Measurements from ENCODE around the gene L1TD1. TPM values are rescaled to one million over a fixed set of nuclear protein-coding genes. Genes with fewer than 3 reads are reported as not detected.

Gene L1TD1
- total and polyA plus RNA-seq, 2 donors (not counting 3 experiments of a cell fraction or from before 2014, with no cell fraction given) = 0.01 TPM; not detected in 1

GRCh38 chr1:62196086-62196690, 1.5 kb downstream of the L1TD1 start:
- CTCF ChIA-PET = interaction anchor here (1.5 kb wide), 1 partner anchor 20 kb away, joined by 6 read pairs; no protein-coding TSS in a partner anchor
- intact Hi-C loops (cut with micrococcal nuclease) = no loop called here
- dilution Hi-C loops (cut with MboI; ENCODE audit: extremely low pct_ligation_motif_present, low sequenced_read_pairs) = no loop called here
- no peaks in the 10 kb centered on the region for H3K9me1 ChIP-seq (replicated peaks; ENCODE audit: control insufficient read depth, extremely low read depth, insufficient read depth, low read length)
- H3K4me2 ChIP-seq (ENCODE audit: insufficient read depth, low read length) = no peak overlapping the region
- H3K9ac ChIP-seq (replicated peaks; ENCODE audit: extremely low read depth, insufficient read depth, low read length) = no peak overlapping the region
- no peak overlapping the region for H3K4me3 ChIP-seq (replicated peaks in 1 of 3; ENCODE audit: insufficient read depth in 1 of 3, low read depth in 1 of 3, low read length in 3 of 3)
- no peak overlapping the region for H2AFZ ChIP-seq (ENCODE audit: low read depth, low read length)
- TF ChIP-seq EZH2 (IDR thresholded peaks at IDR 0.05; ENCODE audit: borderline replicate concordance, low read depth, low read length, severe bottlenecking) (peak; percentile 31), GATA2 (IDR thresholded peaks at IDR 0.05; ENCODE audit: insufficient read depth, insufficient read length, low read depth, low read length) (no peak)
- POLR2A ChIA-PET = no interaction called here
- no peaks in the 10 kb centered on the region for H3K9me3 ChIP-seq (replicated peaks; ENCODE audit: control insufficient read depth, insufficient read depth, low read length)
- H4K20me1 ChIP-seq (replicated peaks; ENCODE audit: control insufficient read depth, extremely low read depth, insufficient read depth, low read length) = no peaks in the 10 kb centered on the region
- FAIRE-seq (no peak), DNase-seq (ENCODE audit: low read depth, low spot score) (no peak)
- no peaks in the 10 kb centered on the region for H3K79me2 ChIP-seq (ENCODE audit: control insufficient read depth, insufficient read depth, low read length)
- BruUV-seq (replicated peaks) = no TSS peak
- H3K4me1 ChIP-seq (ENCODE audit: control insufficient read depth, extremely low read depth, insufficient read depth, low read length) = no peaks in the 10 kb centered on the region
- H3K36me3 ChIP-seq (ENCODE audit: control insufficient read depth in 2 of 2, extremely low read depth in 1 of 2, insufficient read depth in 2 of 2, low read length in 2 of 2) = no peaks in the 10 kb centered on the region
- H3K27me3 ChIP-seq (ENCODE audit: control insufficient read depth in 2 of 2, insufficient read depth in 2 of 2, low read length in 2 of 2) = peaks cover 2 to 9% of the 10 kb centered on the region in 2 experiments
- no peak overlapping the region for H3K27ac ChIP-seq (ENCODE audit: insufficient read depth, low read depth, low read length)

- Histone ChIP-seq H3K79me2 (ENCODE audit: control insufficient read depth, insufficient read depth, low read length) (no peaks in the 10 kb centered on the region), H3K9me1 (replicated peaks; ENCODE audit: control insufficient read depth, extremely low read depth, insufficient read depth, low read length) (no peaks in the 10 kb centered on the region), H3K9me3 (replicated peaks; ENCODE audit: control insufficient read depth, insufficient read depth, low read length) (no peaks in the 10 kb centered on the region), H3K4me2 (ENCODE audit: insufficient read depth, low read length) (no peak overlapping the region), H3K9ac (replicated peaks; ENCODE audit: extremely low read depth, insufficient read depth, low read length) (no peak overlapping the region), H3K4me1 (ENCODE audit: control insufficient read depth, extremely low read depth, insufficient read depth, low read length) (no peaks in the 10 kb centered on the region), H3K27ac (ENCODE audit: insufficient read depth, low read depth, low read length) (no peak overlapping the region), H3K27me3 (ENCODE audit: control insufficient read depth in 2 of 2, insufficient read depth in 2 of 2, low read length in 2 of 2) (peaks cover 2 to 9% of the 10 kb centered on the region in 2 experiments), H3K36me3 (ENCODE audit: control insufficient read depth in 2 of 2, extremely low read depth in 1 of 2, insufficient read depth in 2 of 2, low read length in 2 of 2) (no peaks in the 10 kb centered on the region), H3K4me3 (replicated peaks in 1 of 3; ENCODE audit: insufficient read depth in 1 of 3, low read depth in 1 of 3, low read length in 3 of 3) (no peak overlapping the region), H4K20me1 (replicated peaks; ENCODE audit: control insufficient read depth, extremely low read depth, insufficient read depth, low read length) (no peaks in the 10 kb centered on the region), H2AFZ (ENCODE audit: low read depth, low read length) (no peak overlapping the region)
- no TSS peak for BruUV-seq (replicated peaks)
- CTCF ChIA-PET = interaction anchor here (1.5 kb wide), 1 partner anchor 22 kb away, joined by 6 read pairs; no protein-coding TSS in a partner anchor
- DNase-seq (ENCODE audit: low read depth, low spot score) = no peak
- TF ChIP-seq GATA2 (IDR thresholded peaks at IDR 0.05; ENCODE audit: insufficient read depth, insufficient read length, low read depth, low read length) = no peak
- no peak for TF ChIP-seq POLR2AphosphoS5 (IDR thresholded peaks at IDR 0.05; ENCODE audit: insufficient read depth, low read depth, low read length)
- TF ChIP-seq MYC (IDR thresholded peaks at IDR 0.05; ENCODE audit: low read depth, low read length) = no peak
- no peak for TF ChIP-seq FOS (IDR thresholded peaks at IDR 0.05; ENCODE audit: borderline replicate concordance, insufficient read depth, low read length)
- no peak for TF ChIP-seq JUN (IDR thresholded peaks at IDR 0.05; ENCODE audit: borderline replicate concordance, insufficient read depth, insufficient read length, low read depth)
- TF ChIP-seq POLR2A (IDR thresholded peaks at IDR 0.05; ENCODE audit: low read depth, low read length) = no peak
- TF ChIP-seq MAX (IDR thresholded peaks at IDR 0.05; ENCODE audit: insufficient read depth, insufficient read length) = no peak
- TF ChIP-seq EZH2 (IDR thresholded peaks at IDR 0.05; ENCODE audit: borderline replicate concordance, low read depth, low read length, severe bottlenecking) = no peak
- no peak for TF ChIP-seq CTCF (IDR thresholded peaks at IDR 0.05; ENCODE audit: extremely low read depth in 1 of 2, insufficient read depth in 1 of 2, low read depth in 1 of 2, low read length in 2 of 2)
- intact Hi-C loops (cut with micrococcal nuclease) (no loop called here), dilution Hi-C loops (cut with MboI; ENCODE audit: extremely low pct_ligation_motif_present, low sequenced_read_pairs) (no loop called here)
- POLR2A ChIA-PET = no interaction called here
- FAIRE-seq = no peak
Measured at GRCh38 chr1:62198069-62198780, 3.6 kb downstream of the L1TD1 start.
